Measurements from ENCODE around the gene INPP4B. TPM values are rescaled to one million over a fixed set of nuclear protein-coding genes. Genes with fewer than 3 reads are reported as not detected.

Gene INPP4B
- total RNA-seq, 1 experiment from 2014 or later, result 0.07 TPM

GRCh38 chr4:142380052-142380602 lies 466.0 kb downstream of the INPP4B start:
- H3K9me3 ChIP-seq (ENCODE audit: control insufficient read depth, low read depth, low read length), result no peaks in the 10 kb centered on the region
- H3K4me3 Mint-ChIP-seq, result no peak overlapping the region
- H3K27ac ChIP-seq (ENCODE audit: insufficient read length, low read depth, low read length), result no peak overlapping the region

More at GRCh38 chr4:142380052-142380602, 466.0 kb downstream of the INPP4B start:
- Mint-ChIP-seq H3K36me3 (ENCODE audit: insufficient read depth in 1 of 3, low read depth in 3 of 3) (no peaks in the 10 kb centered on the region), H3K4me1 (peaks cover 4 to 6% of the 10 kb centered on the region in 2 experiments; a peak in 3 of 4 replicates), H3K27me3 (ENCODE audit: low read depth) (no peaks in the 10 kb centered on the region), H3K9me3 (no peaks in the 10 kb centered on the region), H3K27ac (peak overlapping the region in 1 of 3 experiments; percentile 40; a peak in 2 of 7 replicates)
- TF ChIP-seq, protein P1, sequence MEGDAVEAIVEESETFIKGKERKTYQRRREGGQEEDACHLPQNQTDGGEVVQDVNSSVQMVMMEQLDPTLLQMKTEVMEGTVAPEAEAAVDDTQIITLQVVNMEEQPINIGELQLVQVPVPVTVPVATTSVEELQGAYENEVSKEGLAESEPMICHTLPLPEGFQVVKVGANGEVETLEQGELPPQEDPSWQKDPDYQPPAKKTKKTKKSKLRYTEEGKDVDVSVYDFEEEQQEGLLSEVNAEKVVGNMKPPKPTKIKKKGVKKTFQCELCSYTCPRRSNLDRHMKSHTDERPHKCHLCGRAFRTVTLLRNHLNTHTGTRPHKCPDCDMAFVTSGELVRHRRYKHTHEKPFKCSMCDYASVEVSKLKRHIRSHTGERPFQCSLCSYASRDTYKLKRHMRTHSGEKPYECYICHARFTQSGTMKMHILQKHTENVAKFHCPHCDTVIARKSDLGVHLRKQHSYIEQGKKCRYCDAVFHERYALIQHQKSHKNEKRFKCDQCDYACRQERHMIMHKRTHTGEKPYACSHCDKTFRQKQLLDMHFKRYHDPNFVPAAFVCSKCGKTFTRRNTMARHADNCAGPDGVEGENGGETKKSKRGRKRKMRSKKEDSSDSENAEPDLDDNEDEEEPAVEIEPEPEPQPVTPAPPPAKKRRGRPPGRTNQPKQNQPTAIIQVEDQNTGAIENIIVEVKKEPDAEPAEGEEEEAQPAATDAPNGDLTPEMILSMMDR (conservative IDR thresholded peaks at IDR 0.05), result no peak
- H3T11ph ChIP-seq (ENCODE audit: low read length), result no peak overlapping the region
- no peaks in the 10 kb centered on the region for H3K23me2 ChIP-seq (ENCODE audit: insufficient read length, low read depth, low read length, poor library complexity, severe bottlenecking)
- H3K4ac ChIP-seq (ENCODE audit: low read depth, low read length), result no peak overlapping the region
- H4K91ac ChIP-seq (ENCODE audit: insufficient read length, low read depth, low read length), result no peak overlapping the region
- no peak overlapping the region for H3K9ac ChIP-seq (ENCODE audit: extremely low read depth, insufficient read length, low read length)
- H3K27me3 ChIP-seq (ENCODE audit: insufficient read depth, low read length), result no peaks in the 10 kb centered on the region
- H2BK5ac ChIP-seq (ENCODE audit: insufficient read length, low read length), result no peak overlapping the region
- no peak overlapping the region for H4K8ac ChIP-seq (replicated peaks; ENCODE audit: insufficient read length, low read depth, low read length)
- H4K5ac ChIP-seq (ENCODE audit: insufficient read length, low read depth, low read length), result no peak overlapping the region
- H2BK120ac ChIP-seq (ENCODE audit: low read depth, low read length, poor library complexity, severe bottlenecking), result no peak overlapping the region
- H2BK12ac ChIP-seq (ENCODE audit: insufficient read length, low read depth, low read length), result no peak overlapping the region
- no peak for DNase-seq
- H3K18ac ChIP-seq (ENCODE audit: insufficient read length, low read depth, low read length), result no peak overlapping the region
- H3K79me2 ChIP-seq (ENCODE audit: insufficient read depth, low read length), result no peaks in the 10 kb centered on the region
- no peak overlapping the region for H2BK15ac ChIP-seq (ENCODE audit: low read depth, low read length)
- no peak overlapping the region for H2BK20ac ChIP-seq (ENCODE audit: low read depth, low read length, poor library complexity, severe bottlenecking)
- H2AFZ ChIP-seq (ENCODE audit: low read length), result no peak overlapping the region
- H2AK5ac ChIP-seq (ENCODE audit: insufficient read length, low read length), result no peak overlapping the region
- H3K23ac ChIP-seq (ENCODE audit: insufficient read length, low read depth, low read length), result no peak overlapping the region
- no peaks in the 10 kb centered on the region for H3K79me1 ChIP-seq (ENCODE audit: insufficient read depth, low read depth, low read length, poor library complexity, severe bottlenecking)
- H3K4me2 ChIP-seq (ENCODE audit: insufficient read depth, insufficient read length, low read length), result no peak overlapping the region
- no peak overlapping the region for H3K56ac ChIP-seq (ENCODE audit: insufficient read length, low read depth, low read length)
- H3K14ac ChIP-seq (ENCODE audit: insufficient read depth, low read length), result no peak overlapping the region
- no peaks in the 10 kb centered on the region for H3K4me1 ChIP-seq (ENCODE audit: insufficient read depth, low read length)
- no CpG with 5 or more reads among the region's 5 CpGs for WGBS (ENCODE audit: extremely low coverage, insufficient read length, low lambda C conversion rate)
- H4K20me1 ChIP-seq (ENCODE audit: control insufficient read depth, insufficient read depth, insufficient read length), result no peaks in the 10 kb centered on the region

Measured in H9 (cell line).